ENCODE results near the gene CFAP20. TPM values are rescaled to one million over a fixed set of nuclear protein-coding genes. Genes with fewer than 3 reads are reported as not detected.

Gene CFAP20
- polyA plus RNA-seq, 6 donors from 2014 or later = 23.6 to 41.9 (median 32.6) TPM

DNA sequence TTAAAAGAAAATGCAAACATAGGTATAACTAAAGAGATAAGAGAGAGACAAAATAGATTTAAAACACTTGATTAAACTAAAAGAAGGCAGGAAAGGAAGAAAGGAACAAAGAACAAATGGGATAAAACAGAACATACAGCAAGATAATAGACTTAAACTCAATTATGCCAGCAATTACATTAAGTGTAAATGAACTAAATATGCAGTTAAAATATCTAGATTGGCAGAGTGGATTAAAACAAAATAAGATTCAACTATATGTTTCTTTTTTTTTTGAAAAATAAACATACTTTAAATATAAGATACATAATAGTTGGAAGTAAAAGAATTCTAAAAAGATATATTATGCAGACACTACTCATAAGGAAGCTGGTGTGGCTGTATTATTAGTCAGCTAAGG is 9.7 kb upstream of the CFAP20 start:
- no peak for DNase-seq

DNA sequence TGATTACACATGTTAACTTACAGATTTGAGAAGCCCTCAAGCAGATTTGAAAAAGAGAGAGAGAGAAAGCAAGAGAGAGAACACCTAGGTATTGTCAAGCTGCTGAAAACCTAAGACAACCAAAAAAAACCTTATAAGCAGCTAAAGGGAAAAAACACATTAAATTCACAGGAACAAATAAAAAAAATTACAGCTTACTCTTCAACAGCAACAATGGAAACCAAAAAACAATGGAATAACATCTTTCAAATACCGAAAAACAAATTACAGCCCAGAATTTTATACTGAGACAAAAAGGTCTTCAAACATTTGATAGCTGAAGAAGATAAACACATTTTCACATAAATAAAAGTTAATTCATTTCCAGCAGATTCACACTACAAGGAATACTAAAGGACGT is 8.4 kb upstream of the CFAP20 start:
- no peak for DNase-seq
- Mint-ChIP-seq H3K27ac (no peak overlapping the region), H3K4me3 (no peak overlapping the region), H3K36me3 (peaks cover 29 to 47% of the 10 kb centered on the region in 2 donors), H3K4me1 (no peaks in the 10 kb centered on the region), H3K27me3 (no peaks in the 10 kb centered on the region), H3K9me3 (peaks cover 0 to 19% (median 8%) of the 10 kb centered on the region in 7 donors)
- ATAC-seq (ENCODE audit: low read depth in 2 of 2) = no peak

More for the DNA sequence above, 9.7 kb upstream of the CFAP20 start:
- peaks cover 34 to 55% of the 10 kb centered on the region in 2 donors for H3K36me3 Mint-ChIP-seq
- peaks cover 0 to 21% (median 8%) of the 10 kb centered on the region in 7 donors for H3K9me3 Mint-ChIP-seq
- ATAC-seq (ENCODE audit: low read depth in 2 of 2) = no peak
- no peaks in the 10 kb centered on the region for H3K4me1 Mint-ChIP-seq
- no peak overlapping the region for H3K4me3 Mint-ChIP-seq
- no peaks in the 10 kb centered on the region for H3K27me3 Mint-ChIP-seq
- no peak overlapping the region for H3K27ac Mint-ChIP-seq

DNA sequence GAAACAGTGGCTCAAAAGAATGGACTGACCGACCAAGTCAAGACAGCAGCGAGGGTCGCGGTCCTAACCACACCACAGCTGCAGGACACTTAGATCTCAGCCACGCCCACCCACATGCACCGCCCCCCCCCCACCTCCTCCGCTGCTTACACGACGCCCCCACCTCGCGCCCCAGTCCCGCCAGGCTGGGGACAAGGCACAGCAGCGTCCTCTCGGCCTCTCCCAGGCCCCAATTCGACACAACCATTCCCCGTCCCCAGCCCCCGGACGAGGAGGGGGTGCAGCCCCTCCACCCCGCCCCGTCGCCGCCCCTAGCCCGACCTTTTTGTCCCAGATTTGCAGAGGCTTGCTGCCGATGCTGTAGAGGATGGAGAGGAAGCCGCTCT is 477 bp downstream of the CFAP20 start:
- H3K9me3 Mint-ChIP-seq = peaks cover 0 to 1% (median 0%) of the 10 kb centered on the region in 7 donors
- no peaks in the 10 kb centered on the region for H3K36me3 Mint-ChIP-seq
- peak overlapping the region; percentile 87 to 99 (median 96) for H3K4me3 Mint-ChIP-seq
- ATAC-seq (ENCODE audit: low read depth in 2 of 2) (peak; percentile 2 to 3), DNase-seq (no peak)
- peak overlapping the region; percentile 94 to 99 (median 98) for H3K27ac Mint-ChIP-seq
- no peaks in the 10 kb centered on the region for H3K27me3 Mint-ChIP-seq
- H3K4me1 Mint-ChIP-seq = peaks cover 32 to 49% (median 37%) of the 10 kb centered on the region in 3 donors

DNA sequence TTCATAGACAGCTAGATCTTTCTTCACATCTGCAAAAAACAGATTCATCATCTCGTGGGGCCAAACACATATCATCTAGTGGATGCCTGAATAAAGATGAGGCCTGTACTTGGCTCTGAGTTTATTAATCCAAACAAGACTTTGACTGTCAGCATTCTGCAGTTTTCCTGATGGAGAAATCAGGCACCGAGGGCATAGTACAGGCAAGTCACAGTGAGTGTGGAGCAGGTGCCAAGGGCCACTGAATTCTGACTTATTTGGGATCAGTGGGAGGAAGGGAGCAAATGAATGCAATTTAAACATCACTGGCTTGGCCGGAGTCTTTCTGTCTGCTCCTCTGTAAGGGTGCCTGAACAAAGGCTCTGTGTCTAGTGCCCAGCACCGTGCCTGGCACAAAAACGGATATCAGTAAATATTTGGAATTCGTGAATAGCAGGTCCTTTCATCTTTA is 975 bp downstream of the CFAP20 start:
- H3K9me3 Mint-ChIP-seq = peaks cover 0 to 1% (median 0%) of the 10 kb centered on the region in 7 donors

GRCh38 chr16:58127634-58128033 is 1.5 kb downstream of the CFAP20 start:
- Mint-ChIP-seq H3K4me3 (peak overlapping the region; percentile 1 to 99 (median 94)), H3K27ac (peak overlapping the region; percentile 92 to 99 (median 96)), H3K27me3 (no peaks in the 10 kb centered on the region), H3K36me3 (no peaks in the 10 kb centered on the region), H3K9me3 (peaks cover 0 to 1% (median 0%) of the 10 kb centered on the region in 7 donors), H3K4me1 (peaks cover 34 to 51% (median 39%) of the 10 kb centered on the region in 3 donors)
- DNase-seq (no peak), ATAC-seq (ENCODE audit: low read depth in 2 of 2) (no peak)

More for the DNA sequence above, 975 bp downstream of the CFAP20 start:
- ATAC-seq (ENCODE audit: low read depth in 2 of 2) (no peak), DNase-seq (no peak)
- H3K4me1 Mint-ChIP-seq = peaks cover 34 to 50% (median 39%) of the 10 kb centered on the region in 3 donors
- H3K4me3 Mint-ChIP-seq = peak overlapping the region; percentile 87 to 99 (median 96)
- peak overlapping the region; percentile 91 to 99 (median 96) for H3K27ac Mint-ChIP-seq
- H3K27me3 Mint-ChIP-seq = no peaks in the 10 kb centered on the region
- H3K36me3 Mint-ChIP-seq = no peaks in the 10 kb centered on the region

DNA sequence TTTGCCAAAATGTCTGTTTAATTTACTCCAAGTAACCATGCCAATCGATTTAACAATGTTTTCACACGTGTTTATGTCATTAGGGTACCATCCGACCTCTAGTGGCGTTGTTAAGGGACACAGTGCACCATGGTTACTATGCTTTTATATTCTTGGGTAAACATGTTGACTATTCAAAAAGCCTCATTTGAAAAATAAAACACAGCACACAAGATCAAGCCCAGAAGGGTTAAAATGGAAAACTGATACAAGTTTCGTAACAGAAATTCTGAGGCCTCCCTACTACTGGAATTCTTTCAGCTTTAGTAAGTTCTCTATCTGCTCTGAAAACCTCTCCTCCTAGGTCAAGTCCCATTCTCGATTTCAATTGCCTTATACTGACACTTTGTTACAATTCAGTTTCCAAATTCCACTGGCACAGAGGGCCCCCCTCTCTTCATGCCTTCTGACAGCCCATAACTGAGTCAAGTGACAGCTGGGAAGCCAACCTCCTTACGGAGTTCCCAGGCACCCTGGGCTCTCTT is 2.1 kb downstream of the CFAP20 start:
- peaks cover 0 to 1% (median 0%) of the 10 kb centered on the region in 7 donors for H3K9me3 Mint-ChIP-seq
- H3K4me1 Mint-ChIP-seq = peaks cover 34 to 53% (median 39%) of the 10 kb centered on the region in 3 donors
- peak overlapping the region in 7 of 8 donors; percentile 47 to 97 (median 93) for H3K4me3 Mint-ChIP-seq
- H3K27me3 Mint-ChIP-seq = no peaks in the 10 kb centered on the region
- peak overlapping the region; percentile 92 to 99 (median 96) for H3K27ac Mint-ChIP-seq
- peak; percentile 39 for DNase-seq
- no peaks in the 10 kb centered on the region for H3K36me3 Mint-ChIP-seq
- ATAC-seq (ENCODE audit: low read depth in 2 of 2) = peak; percentile 37 to 40

DNA sequence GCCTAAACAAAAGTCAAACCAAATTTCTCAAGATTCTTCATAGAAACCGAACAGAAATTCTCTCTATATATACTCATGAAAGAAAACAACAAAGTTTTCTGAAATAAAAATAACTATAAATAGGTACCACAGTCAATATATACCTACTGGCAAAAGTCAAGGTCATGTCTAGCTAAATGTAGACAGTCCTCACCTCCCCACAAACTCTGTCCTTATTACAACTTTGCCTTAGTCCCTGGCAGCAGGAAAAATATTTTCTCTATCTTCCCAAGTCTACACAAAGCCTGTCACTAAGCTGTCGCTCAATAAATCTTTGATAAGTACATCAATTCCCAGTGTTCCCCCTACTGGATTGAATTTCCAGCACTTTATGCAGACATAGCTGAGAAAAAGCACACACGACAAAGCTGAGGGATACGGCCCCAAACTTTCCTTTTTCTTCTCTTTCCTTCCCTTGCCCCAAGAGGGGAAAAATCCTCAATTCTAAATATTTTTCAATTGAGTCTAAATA is 2.7 kb downstream of the CFAP20 start:
- ATAC-seq (ENCODE audit: low read depth in 2 of 2) (no peak), DNase-seq (no peak)
- Mint-ChIP-seq H3K27ac (peak overlapping the region; percentile 89 to 99 (median 96)), H3K4me3 (peak overlapping the region in 4 of 8 donors; percentile 1 to 97 (median 56)), H3K4me1 (peaks cover 39 to 59% (median 43%) of the 10 kb centered on the region in 3 donors), H3K36me3 (no peaks in the 10 kb centered on the region), H3K27me3 (no peaks in the 10 kb centered on the region), H3K9me3 (peaks cover 0 to 1% (median 0%) of the 10 kb centered on the region in 7 donors)

GRCh38 chr16:58125781-58126335 is 3.3 kb downstream of the CFAP20 start:
- Mint-ChIP-seq H3K4me1 (peaks cover 39 to 61% (median 45%) of the 10 kb centered on the region in 3 donors), H3K4me3 (peak overlapping the region in 5 of 8 donors; percentile 9 to 26 (median 16)), H3K9me3 (peaks cover 0 to 1% (median 0%) of the 10 kb centered on the region in 7 donors), H3K27ac (peak overlapping the region in 5 of 6 donors; percentile 29 to 98 (median 94)), H3K36me3 (no peaks in the 10 kb centered on the region), H3K27me3 (no peaks in the 10 kb centered on the region)
- no peak for DNase-seq
- no peak for ATAC-seq (ENCODE audit: low read depth in 2 of 2)

GRCh38 chr16:58125041-58125440 is 4.1 kb downstream of the CFAP20 start:
- H3K36me3 Mint-ChIP-seq = no peaks in the 10 kb centered on the region
- DNase-seq = no peak
- no peak overlapping the region for H3K4me3 Mint-ChIP-seq
- peak overlapping the region in 2 of 6 donors; percentile 36 to 69 for H3K27ac Mint-ChIP-seq
- H3K9me3 Mint-ChIP-seq = peaks cover 0 to 1% (median 0%) of the 10 kb centered on the region in 7 donors
- peaks cover 43 to 61% (median 48%) of the 10 kb centered on the region in 3 donors for H3K4me1 Mint-ChIP-seq
- H3K27me3 Mint-ChIP-seq = no peaks in the 10 kb centered on the region
- ATAC-seq (ENCODE audit: low read depth in 2 of 2) = no peak

GRCh38 chr16:58124601-58124915 is 4.6 kb downstream of the CFAP20 start:
- no peak for ATAC-seq (ENCODE audit: low read depth in 2 of 2)
- DNase-seq = no peak
- Mint-ChIP-seq H3K36me3 (no peaks in the 10 kb centered on the region), H3K4me3 (no peak overlapping the region), H3K27ac (no peak overlapping the region), H3K4me1 (peaks cover 45 to 56% (median 49%) of the 10 kb centered on the region in 3 donors), H3K9me3 (peaks cover 0 to 1% (median 0%) of the 10 kb centered on the region in 7 donors), H3K27me3 (no peaks in the 10 kb centered on the region)

GRCh38 chr16:58123896-58124600 is 5.1 kb downstream of the CFAP20 start:
- peaks cover 45 to 51% (median 45%) of the 10 kb centered on the region in 3 donors for H3K4me1 Mint-ChIP-seq
- no peak for DNase-seq
- H3K27ac Mint-ChIP-seq = peak overlapping the region in 2 of 6 donors; percentile 70 to 83
- H3K4me3 Mint-ChIP-seq = peak overlapping the region in 1 of 8 donors; percentile 29
- H3K36me3 Mint-ChIP-seq = no peaks in the 10 kb centered on the region
- H3K9me3 Mint-ChIP-seq = no peaks in the 10 kb centered on the region
- H3K27me3 Mint-ChIP-seq = no peaks in the 10 kb centered on the region
- ATAC-seq (ENCODE audit: low read depth in 2 of 2) = no peak

GRCh38 chr16:58121132-58121531 is 8.0 kb downstream of the CFAP20 start:
- DNase-seq (no peak), ATAC-seq (ENCODE audit: low read depth in 2 of 2) (no peak)
- peaks cover 0 to 6% of the 10 kb centered on the region in 2 donors for H3K36me3 Mint-ChIP-seq
- H3K27ac Mint-ChIP-seq = peak overlapping the region in 1 of 6 donors; percentile 41
- no peak overlapping the region for H3K4me3 Mint-ChIP-seq
- no peaks in the 10 kb centered on the region for H3K27me3 Mint-ChIP-seq
- peaks cover 27 to 38% (median 33%) of the 10 kb centered on the region in 3 donors for H3K4me1 Mint-ChIP-seq
- H3K9me3 Mint-ChIP-seq = no peaks in the 10 kb centered on the region

DNA sequence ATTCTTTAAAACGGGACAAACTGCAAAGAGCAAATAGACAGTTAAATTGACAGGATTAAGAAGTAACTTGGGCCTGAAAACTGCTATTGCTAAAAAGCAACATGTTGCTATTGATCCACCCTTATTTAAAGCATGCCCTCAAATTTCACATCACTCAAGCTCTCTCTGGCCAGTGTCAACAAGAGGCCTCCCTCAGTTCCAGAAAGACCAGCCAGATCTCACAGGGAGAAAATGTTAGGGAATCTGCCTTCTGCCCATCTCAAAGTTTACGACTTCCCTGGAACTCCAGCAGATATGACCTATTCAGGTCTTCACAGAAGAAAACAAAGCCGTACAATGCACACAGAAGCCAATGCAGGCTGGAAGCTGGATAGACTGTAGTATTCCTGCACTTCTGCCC is 8.9 kb downstream of the CFAP20 start:
- Mint-ChIP-seq H3K36me3 (peaks cover 4 to 13% of the 10 kb centered on the region in 2 donors), H3K27ac (peak overlapping the region in 2 of 6 donors; percentile 20 to 44), H3K4me3 (no peak overlapping the region), H3K27me3 (no peaks in the 10 kb centered on the region), H3K4me1 (peaks cover 23 to 33% (median 28%) of the 10 kb centered on the region in 3 donors), H3K9me3 (no peaks in the 10 kb centered on the region)
- ATAC-seq (ENCODE audit: low read depth in 2 of 2) (no peak), DNase-seq (no peak)
